GM18951 (cell line): ENCODE measurements around the gene SEC16A.
"Not testable (repeated sequence)": the region's sequence is repeated elsewhere in the genome, so short reads cannot be mapped to it uniquely, and the experiment has no call there.

ENCODE experiments used
- POLR2A ChIP-seq: IDR thresholded peaks from 4 replicates; pipeline ENCODE4 v1.6.1; 2011; ENCODE audit warnings: mild to moderate bottlenecking; ENCODE audit not compliant: insufficient read length, insufficient read depth; ENCODE audit errors: extremely low read depth
- in situ Hi-C: fragments of 300-500 bp; cut with MboI; formaldehyde crosslinking; loops from one replicate; pipeline ENCODE4 v1.12.0; 2022; ENCODE audit warnings: low sequenced_read_pairs, mixed read lengths, inconsistent platforms; ENCODE audit not compliant: unreplicated experiment

Gene SEC16A

DNA sequence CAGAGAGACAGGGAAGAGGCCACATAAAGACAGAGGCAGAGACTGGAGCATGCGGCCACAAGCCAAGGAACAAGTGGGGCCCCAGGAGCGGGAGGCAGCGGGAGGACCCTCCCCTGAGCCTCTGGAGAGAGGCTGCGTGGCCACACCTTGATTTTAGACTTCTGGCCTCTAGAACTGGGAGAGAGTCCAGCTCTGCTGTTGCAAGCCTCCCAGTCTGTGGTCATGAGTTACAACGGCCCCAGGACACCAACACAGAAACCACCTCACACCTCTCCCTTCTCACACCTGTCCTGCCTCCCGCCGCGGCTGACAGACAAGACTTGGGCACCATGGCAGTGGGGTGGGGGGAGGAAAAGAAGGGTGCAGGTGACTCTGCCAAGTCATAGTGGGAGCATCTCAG is 45.4 kb downstream of the SEC16A start:
- no peak for TF ChIP-seq POLR2A
- in situ Hi-C loops: no loop called here

DNA sequence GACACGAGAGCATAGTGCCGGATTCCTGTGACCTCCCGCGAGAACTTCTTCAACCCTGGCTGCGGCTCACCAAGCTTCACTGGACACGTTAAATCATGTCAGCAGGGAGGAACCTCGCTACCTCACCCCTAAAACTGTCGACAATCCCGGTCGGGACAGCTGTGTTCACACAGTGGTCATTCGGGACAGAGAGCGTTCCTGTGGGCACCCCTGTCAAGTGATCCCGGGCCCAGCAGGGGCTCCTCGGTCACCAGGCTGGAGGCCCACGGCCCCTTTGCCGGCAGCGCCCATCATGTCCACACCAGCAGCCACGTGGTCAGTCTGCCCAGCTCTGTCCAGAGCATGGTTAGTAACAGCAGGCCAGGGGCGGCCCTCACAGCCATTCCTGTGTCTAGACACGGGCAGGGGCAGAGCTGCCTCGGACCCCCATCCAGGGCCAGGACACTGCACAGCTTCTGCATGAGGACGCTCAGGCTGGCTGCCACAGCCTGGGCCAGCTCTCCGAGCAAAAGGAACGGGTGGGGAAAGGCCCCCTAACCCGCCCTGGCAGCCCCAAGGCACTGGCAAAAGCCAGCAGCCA is 46.7 kb downstream of the SEC16A start:
- TF ChIP-seq POLR2A: no peak
- in situ Hi-C loops: no loop called here

DNA sequence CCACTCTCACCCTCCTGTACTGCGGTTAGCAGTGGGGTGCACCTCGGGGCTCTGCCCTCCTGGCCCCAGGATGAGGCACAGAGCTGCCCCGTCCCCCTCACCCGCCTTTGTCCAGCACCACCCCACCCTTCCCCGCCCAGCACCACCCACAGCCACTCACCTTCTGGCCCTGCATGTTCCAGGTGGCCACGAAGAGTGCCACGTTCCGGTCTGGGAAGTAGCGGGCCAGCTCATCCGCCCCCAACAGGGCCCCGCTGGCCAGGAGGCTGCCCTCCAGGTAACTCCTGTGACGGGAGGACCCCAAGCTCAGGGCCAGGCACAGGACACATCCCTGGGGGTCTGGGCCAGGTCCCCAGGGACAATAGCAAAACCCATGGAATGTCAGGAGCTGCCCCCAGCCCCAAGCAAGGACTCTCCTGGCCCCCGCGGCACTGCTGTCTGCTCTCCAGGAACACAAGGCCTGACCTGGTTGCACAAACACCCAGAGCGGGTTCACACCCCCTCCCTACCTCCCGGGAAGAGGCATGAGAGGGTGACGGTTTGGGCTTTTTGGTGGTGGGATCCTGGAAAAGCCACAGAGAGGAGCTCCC is 48.2 kb downstream of the SEC16A start:
- in situ Hi-C loops: no loop called here
- TF ChIP-seq POLR2A: no peak

DNA sequence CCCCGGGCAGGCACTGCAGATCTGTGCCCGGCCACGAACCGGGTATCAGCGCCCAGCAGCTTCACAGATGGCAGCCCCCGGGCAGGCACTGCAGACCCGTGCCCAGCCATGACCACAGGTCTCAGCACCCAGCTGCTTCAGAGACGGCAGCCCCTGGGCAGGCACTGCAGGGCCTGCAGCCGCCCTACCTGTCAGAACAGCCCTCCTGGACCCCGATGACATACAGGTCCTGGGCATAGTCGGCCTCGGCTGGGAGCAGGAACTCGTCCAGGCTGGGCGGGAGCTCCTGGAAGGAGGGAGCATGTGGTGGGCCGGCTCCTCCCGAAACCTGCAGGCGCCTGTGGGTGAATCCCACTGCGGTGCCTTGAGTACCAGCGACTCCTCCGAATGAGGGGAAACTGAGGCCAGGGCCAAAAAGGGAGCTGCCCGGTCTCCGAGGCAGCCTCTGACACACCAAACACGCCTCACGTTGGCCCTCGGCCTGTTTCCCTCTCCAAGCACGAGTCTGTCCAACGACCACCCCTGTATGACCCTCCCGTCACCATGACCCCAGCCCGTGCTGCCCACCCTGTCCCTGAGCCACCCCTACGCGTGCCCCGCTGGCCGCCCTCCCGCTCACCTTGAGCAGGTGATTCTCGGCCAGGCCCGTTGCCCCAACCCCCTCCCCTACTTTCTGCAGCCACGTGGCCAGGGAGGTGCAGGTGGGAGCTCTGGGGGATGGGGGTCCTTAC is 48.8 kb downstream of the SEC16A start:
- no peak for TF ChIP-seq POLR2A
- in situ Hi-C loops: no loop called here

DNA sequence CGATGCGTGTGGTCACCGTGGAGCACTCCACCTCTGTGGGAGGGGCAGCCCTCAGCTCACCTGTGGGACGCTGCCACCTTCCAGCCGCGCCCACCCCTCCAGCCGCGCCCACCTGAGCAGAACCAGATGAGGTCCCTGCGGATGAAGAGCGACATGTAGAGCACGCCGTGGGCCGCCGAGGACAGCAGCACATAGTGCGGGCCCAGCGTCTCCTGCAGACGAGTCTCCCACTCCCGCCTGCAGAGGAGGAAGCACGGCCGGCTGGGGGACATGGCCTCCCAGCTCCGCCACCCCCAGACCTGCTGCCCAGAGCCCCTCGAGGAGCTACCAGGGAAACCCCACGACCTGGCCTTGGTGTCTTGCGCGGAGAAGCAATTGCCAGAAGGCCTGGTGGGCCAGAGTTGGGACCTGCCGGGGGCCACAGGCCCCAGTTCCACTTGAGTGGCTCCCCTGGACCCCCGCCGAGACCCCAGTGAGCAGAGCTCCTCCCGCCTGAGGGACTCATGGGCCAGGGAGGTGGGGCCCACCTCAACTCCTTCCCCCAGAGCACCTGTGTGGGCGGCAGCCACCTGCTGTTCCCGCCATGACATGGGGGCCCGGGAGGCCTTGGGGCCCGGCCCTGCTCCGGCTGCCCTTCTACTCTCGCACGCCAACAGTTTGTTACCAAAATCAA is 49.7 kb downstream of the SEC16A start:
- no peak for TF ChIP-seq POLR2A
- in situ Hi-C loops: no loop called here

DNA sequence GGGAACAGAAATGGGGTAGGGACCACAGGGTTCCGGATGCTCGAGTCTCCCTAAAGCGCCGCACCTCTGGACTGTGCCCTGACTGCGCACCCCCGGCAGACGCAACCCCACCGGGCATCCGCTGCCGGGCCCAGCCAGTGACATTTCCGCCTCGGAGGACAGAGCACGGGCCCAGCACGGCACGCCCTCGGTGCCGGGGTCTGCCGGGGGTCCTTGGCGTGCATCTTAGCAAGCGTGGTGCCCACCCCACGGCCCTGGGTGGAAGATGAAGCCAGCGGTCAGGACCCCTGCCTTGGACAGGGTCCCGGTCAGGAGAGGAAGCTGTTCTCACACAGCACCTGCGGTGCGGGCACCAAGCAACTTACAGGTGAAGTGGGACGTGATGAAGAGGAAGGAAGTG is 50.2 kb downstream of the SEC16A start:
- TF ChIP-seq POLR2A: no peak
- in situ Hi-C loops: no loop called here

DNA sequence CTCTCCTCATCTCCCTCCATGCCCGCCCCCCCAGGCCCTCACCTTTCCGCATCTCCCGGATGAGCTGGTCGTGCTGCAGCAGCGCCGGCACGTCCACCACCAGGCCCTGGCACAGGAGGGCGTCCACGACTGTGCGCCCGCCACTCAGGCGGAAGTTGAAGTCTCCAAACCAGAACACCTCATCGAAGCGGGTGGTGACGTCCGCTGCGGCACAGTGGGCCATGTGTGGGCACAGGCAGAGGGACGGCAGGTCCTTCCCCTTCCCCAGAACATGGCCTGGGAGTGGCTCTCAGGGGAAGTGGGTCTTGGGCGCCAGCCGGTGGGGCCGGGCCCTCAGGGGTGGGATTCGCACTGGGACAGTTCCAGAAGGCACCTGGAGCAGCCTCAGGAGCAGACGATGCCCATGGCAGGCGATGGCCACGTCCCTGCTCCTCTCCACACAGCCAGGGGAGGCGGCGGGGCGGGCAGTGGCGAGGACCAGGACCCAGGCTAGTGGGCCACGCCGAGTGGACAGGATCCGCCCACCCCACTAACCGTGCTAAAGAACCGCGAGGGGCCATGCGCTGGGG is 51.0 kb downstream of the SEC16A start:
- no peak for TF ChIP-seq POLR2A
- in situ Hi-C loops: no loop called here

DNA sequence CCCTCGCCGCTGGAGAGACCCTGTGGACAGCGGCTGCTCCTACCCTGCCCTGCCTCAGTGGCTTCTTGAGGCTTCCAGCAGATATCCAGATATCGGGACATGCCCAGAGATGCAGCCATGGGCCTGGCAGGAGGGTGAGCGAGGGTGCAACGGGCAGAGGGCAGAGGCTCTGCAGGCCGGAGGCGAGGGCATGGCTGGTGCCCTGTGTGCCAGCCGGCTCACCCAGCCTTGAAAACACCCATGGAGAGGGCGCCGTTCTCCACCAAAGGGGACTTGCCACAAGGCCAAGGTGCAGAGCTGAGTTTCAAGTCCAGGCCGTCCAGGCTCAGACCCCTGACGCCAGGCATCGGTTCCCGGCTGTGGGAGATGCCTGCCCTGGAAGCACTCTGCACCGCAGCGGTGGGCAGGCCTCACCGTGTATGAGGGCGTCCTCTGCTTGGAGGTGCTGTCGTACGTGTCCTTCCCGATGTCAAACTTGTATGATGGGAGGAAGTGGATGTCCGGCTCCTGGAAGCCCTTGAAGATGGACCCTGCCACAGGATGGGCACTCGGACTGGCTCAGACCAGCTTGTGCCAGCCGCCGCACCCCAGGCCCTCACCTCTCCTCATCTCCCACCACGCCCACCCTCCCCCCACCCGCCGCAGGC is 52.1 kb downstream of the SEC16A start:
- in situ Hi-C loops: no loop called here
- no peak for TF ChIP-seq POLR2A

DNA sequence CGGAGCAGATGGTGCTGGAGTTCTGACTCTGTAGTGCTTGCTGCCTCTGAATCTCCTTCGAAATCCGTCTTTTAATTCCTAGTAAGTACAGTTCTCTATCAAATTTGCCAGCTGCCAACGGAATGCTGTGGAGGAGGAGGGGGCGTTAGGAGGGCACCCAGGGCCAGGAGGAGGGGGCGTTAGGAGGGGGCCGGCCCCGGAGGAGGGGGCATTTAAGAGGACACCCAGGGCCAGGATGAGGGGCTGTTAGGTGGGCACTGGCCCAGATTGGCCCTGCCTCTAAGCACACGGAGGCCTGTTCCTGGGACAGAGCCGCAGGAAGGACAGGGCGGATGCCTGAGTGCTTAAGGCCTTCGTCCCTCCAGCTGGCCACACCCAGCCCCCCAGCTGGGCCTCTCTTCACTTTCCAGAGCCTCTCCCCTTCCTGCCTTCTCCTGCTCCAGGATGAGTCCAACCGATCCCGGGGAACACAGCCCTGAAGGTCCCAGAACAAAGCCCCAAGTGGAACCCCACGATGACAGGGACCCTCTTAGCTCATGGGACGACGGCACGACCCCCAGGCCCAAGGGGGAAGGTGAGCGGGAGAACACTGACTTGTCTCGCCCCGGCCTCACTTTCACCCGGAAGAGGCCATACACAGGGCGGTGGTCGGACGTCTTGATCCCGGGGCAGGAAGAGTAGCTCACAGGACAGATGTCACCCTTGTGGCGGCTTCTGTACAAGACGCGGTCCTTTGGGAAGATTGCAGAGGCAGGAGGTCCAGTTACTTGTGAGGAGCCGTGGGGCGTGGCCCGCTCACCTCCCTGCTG is 53.0 kb downstream of the SEC16A start:
- TF ChIP-seq POLR2A: no peak
- in situ Hi-C loops: no loop called here

DNA sequence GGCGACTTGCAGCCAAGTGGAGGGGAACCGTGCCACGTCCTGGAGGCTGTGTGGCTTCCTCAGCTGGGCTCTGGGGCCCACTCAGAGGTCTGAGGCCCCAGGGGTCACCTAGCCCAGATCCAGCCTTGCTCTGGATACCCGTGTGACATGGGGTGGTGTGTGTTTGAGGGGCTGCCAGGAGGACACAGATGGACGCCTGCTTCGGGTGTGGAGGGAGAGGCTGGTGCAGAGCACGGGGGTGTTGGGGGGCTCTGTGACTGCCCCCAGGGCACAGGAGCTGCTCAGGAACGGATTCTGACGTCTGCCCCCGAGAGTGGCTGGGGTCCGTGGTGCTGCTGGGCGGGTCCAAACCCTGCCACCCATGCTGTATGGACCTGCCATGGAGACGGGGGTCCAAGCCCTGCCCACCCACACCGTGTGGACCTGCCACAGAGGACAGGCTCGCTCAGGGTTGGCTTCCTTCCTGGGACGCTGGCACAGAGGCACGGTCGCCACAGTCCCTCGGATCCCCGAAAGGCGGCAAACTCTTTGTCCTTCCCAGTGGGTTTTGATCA is 53.7 kb downstream of the SEC16A start:
- no peak for TF ChIP-seq POLR2A
- in situ Hi-C loops: no loop called here

DNA sequence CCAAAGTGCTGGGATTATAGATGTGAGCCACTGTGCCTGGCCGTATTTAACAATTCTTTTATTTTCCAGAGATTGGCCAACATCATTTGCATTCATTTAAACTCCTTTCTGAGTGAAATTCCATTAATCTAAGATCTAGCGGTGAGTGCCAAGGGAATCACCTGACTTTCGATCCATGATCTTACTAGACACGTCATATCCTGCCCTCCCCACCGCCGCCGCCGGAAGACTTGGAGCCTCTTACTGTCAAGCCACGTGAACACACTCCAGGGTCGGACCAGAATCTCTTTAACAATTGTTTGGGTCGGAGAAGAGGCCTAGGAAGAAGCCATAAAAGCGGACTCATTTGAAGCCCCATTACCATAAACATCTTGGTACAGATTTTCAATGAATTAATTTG is 56.1 kb downstream of the SEC16A start:
- in situ Hi-C loops: no loop called here

DNA sequence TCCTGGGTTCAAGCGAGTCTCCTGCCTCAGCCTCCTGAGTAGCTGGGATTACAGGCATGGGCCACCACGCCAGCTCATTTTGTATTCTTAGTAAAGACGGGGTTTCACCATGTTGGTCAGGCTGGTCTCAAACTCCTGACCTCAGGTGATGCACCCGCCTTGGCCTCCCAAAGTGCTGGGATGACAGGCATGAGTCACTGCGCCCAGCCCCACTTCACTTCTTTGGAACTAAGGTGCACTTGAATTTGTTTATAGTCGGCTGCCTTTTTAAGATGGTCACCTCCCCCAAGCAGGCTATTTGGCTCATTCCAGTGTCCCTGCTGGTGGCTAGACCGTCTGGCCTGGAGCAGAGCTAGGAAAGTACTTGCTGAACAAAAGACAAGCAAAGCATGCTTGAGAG is 57.5 kb downstream of the SEC16A start:
- in situ Hi-C loops: not testable (repeated sequence)

More for the DNA sequence above, 56.1 kb downstream of the SEC16A start:
- no peak for TF ChIP-seq POLR2A
